Measurements from ENCODE around the gene TUBB6. TPM values are rescaled to one million over a fixed set of nuclear protein-coding genes. Genes with fewer than 3 reads are reported as not detected.
A peak's percentile ranks its signal among the peaks of the same experiment; 100 is the strongest.

Gene TUBB6
- 230 TPM for total RNA-seq
- polyA plus RNA-seq (ENCODE audit: insufficient read depth in 1 of 8, insufficient read length in 8 of 8, low replicate concordance in 1 of 8) = 100 to 1,000 TPM; 241 to 347 (median 284) TPM
- long read RNA-seq, donor 1, transcript TUBB6-202 (3 exons, 2,163 nt) = minor isoform, 16 of 59 reads
- long read RNA-seq, donor 1, transcript TUBB6-201 (4 exons, 2,064 nt) = major isoform, 30 of 59 reads
- long read RNA-seq, donor 1, transcript TUBB6-213 (4 exons, 1,017 nt) = minor isoform, 11 of 59 reads
- long read RNA-seq, donor 1, partial matches to known transcripts = 0 of 59 reads
- long read RNA-seq, donor 1, other reads (novel, unspliced or antisense) = 0 of 59 reads
- long read RNA-seq, donor 2, transcript TUBB6-201 (4 exons, 2,064 nt) = major isoform, 10 of 14 reads
- long read RNA-seq, donor 2, partial matches to known transcripts = 0 of 14 reads
- long read RNA-seq, donor 2, other reads (novel, unspliced or antisense) = 0 of 14 reads
- long read RNA-seq, donor 3, transcript TUBB6-213 (4 exons, 1,017 nt) = minor isoform, 16 of 158 reads
- long read RNA-seq, donor 3, transcript TUBB6-201 (4 exons, 2,064 nt) = major isoform, 100 of 158 reads
- long read RNA-seq, donor 3, transcript TUBB6-202 (3 exons, 2,163 nt) = minor isoform, 24 of 158 reads
- long read RNA-seq, donor 3, partial matches to known transcripts = 13 of 158 reads
- long read RNA-seq, donor 3, other reads (novel, unspliced or antisense) = 0 of 158 reads
- long read RNA-seq, donor 4, transcript TUBB6-202 (3 exons, 2,163 nt) = minor isoform, 13 of 115 reads
- long read RNA-seq, donor 4, transcript TUBB6-213 (4 exons, 1,017 nt) = minor isoform, 10 of 115 reads
- long read RNA-seq, donor 4, transcript TUBB6-201 (4 exons, 2,064 nt) = major isoform, 67 of 115 reads
- long read RNA-seq, donor 4, partial matches to known transcripts = 13 of 115 reads
- long read RNA-seq, donor 4, other reads (novel, unspliced or antisense) = 8 of 115 reads
- long read RNA-seq, donor 5, transcript TUBB6-213 (4 exons, 1,017 nt) = minor isoform, 43 of 456 reads
- long read RNA-seq, donor 5, transcript TUBB6-201 (4 exons, 2,064 nt) = major isoform, 218 of 456 reads
- long read RNA-seq, donor 5, transcript TUBB6-202 (3 exons, 2,163 nt) = minor isoform, 64 of 456 reads
- long read RNA-seq, donor 5, partial matches to known transcripts = 124 of 456 reads
- long read RNA-seq, donor 5, other reads (novel, unspliced or antisense) = 0 of 456 reads
- long read RNA-seq, donor 6, transcript TUBB6-201 (4 exons, 2,064 nt) = major isoform, 227 of 367 reads
- long read RNA-seq, donor 6, transcript TUBB6-202 (3 exons, 2,163 nt) = minor isoform, 51 of 367 reads
- long read RNA-seq, donor 6, transcript TUBB6-213 (4 exons, 1,017 nt) = minor isoform, 37 of 367 reads
- long read RNA-seq, donor 6, partial matches to known transcripts = 30 of 367 reads
- long read RNA-seq, donor 6, other reads (novel, unspliced or antisense) = 15 of 367 reads
- long read RNA-seq, donor 7, transcript TUBB6-213 (4 exons, 1,017 nt) = minor isoform, 19 of 175 reads
- long read RNA-seq, donor 7, transcript TUBB6-202 (3 exons, 2,163 nt) = minor isoform, 22 of 175 reads
- long read RNA-seq, donor 7, transcript TUBB6-201 (4 exons, 2,064 nt) = major isoform, 115 of 175 reads
- long read RNA-seq, donor 7, partial matches to known transcripts = 12 of 175 reads
- long read RNA-seq, donor 7, other reads (novel, unspliced or antisense) = 0 of 175 reads
- long read RNA-seq, donor 8, transcript TUBB6-201 (4 exons, 2,064 nt) = major isoform, 28 of 66 reads
- long read RNA-seq, donor 8, transcript TUBB6-213 (4 exons, 1,017 nt) = minor isoform, 11 of 66 reads
- long read RNA-seq, donor 8, partial matches to known transcripts = 16 of 66 reads
- long read RNA-seq, donor 8, other reads (novel, unspliced or antisense) = 6 of 66 reads
- long read RNA-seq, donor 9, transcript TUBB6-213 (4 exons, 1,017 nt) = minor isoform, 12 of 124 reads
- long read RNA-seq, donor 9, transcript TUBB6-202 (3 exons, 2,163 nt) = minor isoform, 19 of 124 reads
- long read RNA-seq, donor 9, transcript TUBB6-201 (4 exons, 2,064 nt) = major isoform, 61 of 124 reads
- long read RNA-seq, donor 9, partial matches to known transcripts = 30 of 124 reads
- long read RNA-seq, donor 9, other reads (novel, unspliced or antisense) = 0 of 124 reads
- long read RNA-seq, donor 10, transcript TUBB6-202 (3 exons, 2,163 nt) = minor isoform, 16 of 131 reads
- long read RNA-seq, donor 10, transcript TUBB6-213 (4 exons, 1,017 nt) = minor isoform, 20 of 131 reads
- long read RNA-seq, donor 10, transcript TUBB6-201 (4 exons, 2,064 nt) = major isoform, 92 of 131 reads
- long read RNA-seq, donor 10, partial matches to known transcripts = 0 of 131 reads
- long read RNA-seq, donor 10, other reads (novel, unspliced or antisense) = 0 of 131 reads
- long read RNA-seq, donor 11, transcript TUBB6-213 (4 exons, 1,017 nt) = minor isoform, 17 of 96 reads
- long read RNA-seq, donor 11, transcript TUBB6-201 (4 exons, 2,064 nt) = major isoform, 59 of 96 reads
- long read RNA-seq, donor 11, transcript TUBB6-202 (3 exons, 2,163 nt) = minor isoform, 16 of 96 reads
- long read RNA-seq, donor 11, partial matches to known transcripts = 0 of 96 reads
- long read RNA-seq, donor 11, other reads (novel, unspliced or antisense) = 0 of 96 reads

GRCh38 chr18:12307701-12308385 is at the start of gene TUBB6:
Gene TUBB6, plus strand, starts transcription at chr18:12308241. Its CDS starts 52 bp downstream, at chr18:12308293.
- under 1% methylated on average over 84 of the region's 88 CpGs for WGBS (ENCODE audit: insufficient coverage)
- DNase-seq = peak; percentile 92
- peaks cover 3% of the 10 kb centered on the region for H3K9me3 ChIP-seq (replicated peaks; ENCODE audit: control insufficient read depth, low read depth, low read length)

GRCh38 chr18:12258719-12259705 is 49.0 kb upstream of the TUBB6 start:
- WGBS (ENCODE audit: insufficient coverage) = 69% methylated on average over 22 of the region's 29 CpGs
- H3K4me1 ChIP-seq (ENCODE audit: control insufficient read depth, insufficient read depth, low read length) = peaks cover 25% of the 10 kb centered on the region
- no peak for DNase-seq
- peaks cover 29% of the 10 kb centered on the region for H3K27me3 ChIP-seq (ENCODE audit: control insufficient read depth, insufficient read depth, low read length)
- H3K9me3 ChIP-seq (replicated peaks; ENCODE audit: control insufficient read depth, low read depth, low read length) = no peaks in the 10 kb centered on the region
- no peaks in the 10 kb centered on the region for H3K36me3 ChIP-seq (ENCODE audit: control insufficient read depth, insufficient read depth, low read length)
- no peak overlapping the region for H3K27ac ChIP-seq (ENCODE audit: low read length)
- no peak overlapping the region for H3K4me3 ChIP-seq (ENCODE audit: low read length)

More at GRCh38 chr18:12307701-12308385, at the start of gene TUBB6:
- peaks cover 24% of the 10 kb centered on the region for H3K36me3 ChIP-seq (ENCODE audit: control insufficient read depth, insufficient read depth, low read length)
- H3K27ac ChIP-seq (ENCODE audit: low read length) = peak within 1 kb of the TSS; percentile 96
- H3K27me3 ChIP-seq (ENCODE audit: control insufficient read depth, insufficient read depth, low read length) = peaks cover 2% of the 10 kb centered on the region
- H3K4me1 ChIP-seq (ENCODE audit: control insufficient read depth, insufficient read depth, low read length) = peaks cover 31% of the 10 kb centered on the region
- peak within 1 kb of the TSS; percentile 83 for H3K4me3 ChIP-seq (ENCODE audit: low read length)

DNA sequence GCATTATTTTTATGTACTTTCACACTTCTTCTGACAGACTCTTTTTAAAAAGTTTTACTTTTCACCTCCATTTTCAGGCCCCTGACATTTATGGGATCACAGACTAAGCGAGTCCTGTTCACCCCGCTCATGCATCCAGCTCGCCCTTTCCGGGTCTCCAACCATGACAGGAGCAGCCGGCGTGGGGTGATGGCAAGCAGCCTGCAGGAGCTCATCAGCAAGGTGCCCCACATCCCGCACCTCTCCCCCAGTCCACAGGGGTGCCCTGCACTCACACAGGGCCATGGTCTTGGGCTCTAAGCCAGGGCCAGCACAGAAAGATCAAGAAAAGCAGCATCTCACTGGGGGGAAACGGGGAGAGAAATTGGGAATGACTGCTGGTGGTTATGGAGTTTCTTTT is 45.3 kb upstream of the TUBB6 start:
- Histone ChIP-seq H3K36me3 (ENCODE audit: control insufficient read depth, insufficient read depth, low read length) (no peaks in the 10 kb centered on the region), H3K27me3 (ENCODE audit: control insufficient read depth, insufficient read depth, low read length) (peaks cover 10% of the 10 kb centered on the region), H3K9me3 (replicated peaks; ENCODE audit: control insufficient read depth, low read depth, low read length) (no peaks in the 10 kb centered on the region), H3K4me3 (ENCODE audit: low read length) (no peak overlapping the region), H3K27ac (ENCODE audit: low read length) (no peak overlapping the region), H3K4me1 (ENCODE audit: control insufficient read depth, insufficient read depth, low read length) (no peaks in the 10 kb centered on the region)
- 86% methylated on average over 6 of the region's 8 CpGs for WGBS (ENCODE audit: insufficient coverage)
- no peak for DNase-seq

DNA sequence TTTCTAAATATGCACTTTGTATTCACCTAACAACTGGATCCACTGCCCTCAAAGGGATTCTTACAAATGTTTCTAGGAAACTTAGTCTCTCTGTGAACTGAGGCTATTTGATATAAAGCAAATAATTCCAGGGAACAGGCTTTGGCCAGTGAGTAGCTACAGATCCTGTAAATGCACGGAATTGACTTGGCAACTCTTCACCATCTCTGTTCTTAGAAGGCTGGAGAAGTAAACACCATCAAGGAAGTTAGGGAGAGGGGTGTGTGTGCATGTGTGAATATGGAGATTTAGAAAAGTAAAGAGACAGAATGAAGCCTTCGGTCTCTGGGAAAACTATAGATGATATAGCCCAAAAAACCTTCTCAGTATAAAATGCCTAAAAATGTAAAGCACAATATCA is 43.2 kb upstream of the TUBB6 start:
- no peak overlapping the region for H3K4me3 ChIP-seq (ENCODE audit: low read length)
- H3K27ac ChIP-seq (ENCODE audit: low read length) = no peak overlapping the region
- no peaks in the 10 kb centered on the region for H3K9me3 ChIP-seq (replicated peaks; ENCODE audit: control insufficient read depth, low read depth, low read length)
- peaks cover 6% of the 10 kb centered on the region for H3K27me3 ChIP-seq (ENCODE audit: control insufficient read depth, insufficient read depth, low read length)
- H3K36me3 ChIP-seq (ENCODE audit: control insufficient read depth, insufficient read depth, low read length) = no peaks in the 10 kb centered on the region
- no CpG with 5 or more reads among the region's 2 CpGs for WGBS (ENCODE audit: insufficient coverage)
- no peaks in the 10 kb centered on the region for H3K4me1 ChIP-seq (ENCODE audit: control insufficient read depth, insufficient read depth, low read length)
- DNase-seq = no peak

- DNase-seq = peak; percentile 92
- Histone ChIP-seq H3K27me3 (ENCODE audit: control insufficient read depth, insufficient read depth, low read length) (no peaks in the 10 kb centered on the region), H3K36me3 (ENCODE audit: control insufficient read depth, insufficient read depth, low read length) (no peaks in the 10 kb centered on the region), H3K9me3 (replicated peaks; ENCODE audit: control insufficient read depth, low read depth, low read length) (no peaks in the 10 kb centered on the region), H3K4me3 (ENCODE audit: low read length) (peak overlapping the region; percentile 40), H3K4me1 (ENCODE audit: control insufficient read depth, insufficient read depth, low read length) (peaks cover 9% of the 10 kb centered on the region), H3K27ac (ENCODE audit: low read length) (peak overlapping the region; percentile 67)
- WGBS (ENCODE audit: insufficient coverage) = 19% methylated on average over 44 of the region's 51 CpGs
Observed at GRCh38 chr18:12271376-12272235, 36.4 kb upstream of the TUBB6 start.

- Histone ChIP-seq H3K9me3 (replicated peaks; ENCODE audit: control insufficient read depth, low read depth, low read length) (no peaks in the 10 kb centered on the region), H3K4me1 (ENCODE audit: control insufficient read depth, insufficient read depth, low read length) (peaks cover 37% of the 10 kb centered on the region), H3K27ac (ENCODE audit: low read length) (no peak overlapping the region), H3K36me3 (ENCODE audit: control insufficient read depth, insufficient read depth, low read length) (no peaks in the 10 kb centered on the region), H3K4me3 (ENCODE audit: low read length) (no peak overlapping the region), H3K27me3 (ENCODE audit: control insufficient read depth, insufficient read depth, low read length) (no peaks in the 10 kb centered on the region)
- 80% methylated on average over 1 of the region's 4 CpGs for WGBS (ENCODE audit: insufficient coverage)
- DNase-seq = no peak
Observed at GRCh38 chr18:12274793-12275192, 33.2 kb upstream of the TUBB6 start.

All from muscle of leg (tissue), 16 donors.